Endodermal cell (in vitro differentiated cells): Measurements from ENCODE around the gene GP1BA. TPM values are rescaled to one million over a fixed set of nuclear protein-coding genes. Genes with fewer than 3 reads are reported as not detected.

Experiments
- DNase-seq: peaks from one replicate; pipeline ENCODE4 v3.0.0-alpha.2; 2017
- H3K27ac ChIP-seq: 2 replicates; pipeline ENCODE4 v1.5.1; 2013; ENCODE audit warnings: mild to moderate bottlenecking, low read depth, low read length, moderate library complexity
- H3K27me3 ChIP-seq: 2 replicates; pipeline ENCODE4 v1.6.1; 2013; ENCODE audit warnings: mild to moderate bottlenecking, low read length, moderate library complexity; ENCODE audit not compliant: insufficient read depth, control insufficient read depth, poor library complexity, severe bottlenecking
- H3K36me3 ChIP-seq: 2 replicates; pipeline ENCODE4 v1.7.0; 2013; ENCODE audit warnings: mild to moderate bottlenecking, low read length, moderate library complexity; ENCODE audit not compliant: control insufficient read depth, insufficient read depth
- H3K4me1 ChIP-seq: one replicate; pipeline ENCODE4 v1.7.0; 2013; ENCODE audit warnings: low read length; ENCODE audit not compliant: control insufficient read depth, insufficient read depth
- H3K4me3 ChIP-seq: 2 replicates; pipeline ENCODE4 v1.5.1; 2013; ENCODE audit warnings: mild to moderate bottlenecking, low read length, moderate library complexity
- H3K9ac ChIP-seq: 2 replicates; pipeline ENCODE4 v1.6.1; 2013; ENCODE audit warnings: mild to moderate bottlenecking, low read length, moderate library complexity; ENCODE audit not compliant: poor library complexity, severe bottlenecking; ENCODE audit errors: extremely low read depth
- H3K9me3 ChIP-seq: 2 replicates; pipeline ENCODE4 v1.6.1; 2013; ENCODE audit warnings: mild to moderate bottlenecking, low read length, moderate library complexity; ENCODE audit not compliant: control insufficient read depth
- H3K27ac Mint-ChIP-seq: 2 replicates; pipeline ENCODE4 v1.8.0; 2020; ENCODE audit warnings: mixed read lengths
- H3K27me3 Mint-ChIP-seq: 2 replicates; pipeline ENCODE4 v1.8.0; 2021; ENCODE audit warnings: mild to moderate bottlenecking, mixed read lengths; ENCODE audit not compliant: insufficient read depth
- H3K36me3 Mint-ChIP-seq: 2 replicates; pipeline ENCODE4 v1.8.0; 2020; ENCODE audit warnings: low read depth, mixed read lengths
- H3K4me1 Mint-ChIP-seq: 2 replicates; pipeline ENCODE4 v1.8.0; 2020; ENCODE audit warnings: mixed read lengths
- H3K4me3 Mint-ChIP-seq: 2 replicates; pipeline ENCODE4 v1.8.0; 2020; ENCODE audit warnings: mild to moderate bottlenecking, moderate library complexity, mixed read lengths
- H3K9me3 Mint-ChIP-seq: 2 replicates; pipeline ENCODE4 v1.8.0; 2020; ENCODE audit warnings: mild to moderate bottlenecking, mixed read lengths
- CTCF ChIP-seq: fragments of 200-600 bp; sonication (generic); conservative IDR thresholded peaks from 2 replicates; pipeline ENCODE4 v1.5.0; 2021; ENCODE audit warnings: antibody characterized with exemption, mild to moderate bottlenecking
- WGBS, 2 experiments: methylation state at CpG; one replicate each; pipeline versions ENCODE4 v1.1.5 to v1.1.7; 2013; ENCODE audit warnings: missing lambda C conversion rate in 2 of 2, mixed read lengths in 1 of 2; ENCODE audit not compliant: insufficient coverage in 1 of 2, insufficient read length in 1 of 2; 5-methylcytosine and 5-hydroxymethylcytosine counted together
- total RNA-seq, 2 donors: library from RNA; stranded (reverse); fragmentation: NEBNext Ultra II Directional in 1 of 2; extraction: Animal tissue kit (Norgen Biotek cat#: 25700) in 1 of 2; gene quantifications; 2 replicates in 1 of 2; 3 replicates in 1 of 2; pipeline ENCODE4 v1.2.1, GENCODE V29; 2021

GP1BA gene
- total RNA-seq, 2 donors from 2014 or later, result not detected

- Histone ChIP-seq H3K4me1 (no peaks in the 10 kb centered on the region), H3K9me3 (no peaks in the 10 kb centered on the region), H3K27ac (no peak overlapping the region), H3K9ac (no peak overlapping the region), H3K36me3 (peaks cover 19% of the 10 kb centered on the region), H3K27me3 (no peaks in the 10 kb centered on the region), H3K4me3 (no peak overlapping the region)
- DNase-seq, result no peak
- Mint-ChIP-seq H3K4me3 (peak overlapping the region; percentile 68), H3K9me3 (no peaks in the 10 kb centered on the region), H3K27ac (no peak overlapping the region), H3K4me1 (no peaks in the 10 kb centered on the region), H3K36me3 (peaks cover 17% of the 10 kb centered on the region), H3K27me3 (peaks cover 11% of the 10 kb centered on the region)
- no peak for TF ChIP-seq CTCF
- 94% methylated on average over 4 of the region's 5 CpGs; no CpG with 5 or more reads in 1 of the 2 experiments for WGBS, 2 experiments
These were observed 34.3 kb upstream of the GP1BA start for GRCh38 chr17:4897785-4898184.

- peaks cover 17% of the 10 kb centered on the region for H3K36me3 Mint-ChIP-seq
- Histone ChIP-seq H3K9me3 (no peaks in the 10 kb centered on the region), H3K27ac (peak overlapping the region; percentile 17), H3K36me3 (peaks cover 15% of the 10 kb centered on the region), H3K4me1 (no peaks in the 10 kb centered on the region), H3K4me3 (no peak overlapping the region), H3K9ac (no peak overlapping the region), H3K27me3 (no peaks in the 10 kb centered on the region)
- no peak overlapping the region for H3K27ac Mint-ChIP-seq
- TF ChIP-seq CTCF, result no peak
- H3K4me3 Mint-ChIP-seq, result peak overlapping the region; percentile 68
- DNase-seq, result no peak
- H3K9me3 Mint-ChIP-seq, result no peaks in the 10 kb centered on the region
- H3K27me3 Mint-ChIP-seq, result peaks cover 11% of the 10 kb centered on the region
- WGBS, 2 experiments, result 94 to 95% methylated on average over 8 of the region's 8 CpGs
- H3K4me1 Mint-ChIP-seq, result peaks cover 3% of the 10 kb centered on the region
These were observed 33.7 kb upstream of the GP1BA start for GRCh38 chr17:4898351-4898750.

- no peak overlapping the region for H3K9ac ChIP-seq
- no peaks in the 10 kb centered on the region for H3K27me3 ChIP-seq
- TF ChIP-seq CTCF, result no peak
- peaks cover 17% of the 10 kb centered on the region for H3K36me3 Mint-ChIP-seq
- peaks cover 12% of the 10 kb centered on the region for H3K36me3 ChIP-seq
- no peak for DNase-seq
- peaks cover 6% of the 10 kb centered on the region for H3K4me1 Mint-ChIP-seq
- H3K9me3 Mint-ChIP-seq, result no peaks in the 10 kb centered on the region
- no peaks in the 10 kb centered on the region for H3K4me1 ChIP-seq
- H3K27me3 Mint-ChIP-seq, result peaks cover 11% of the 10 kb centered on the region
- H3K9me3 ChIP-seq, result no peaks in the 10 kb centered on the region
- no peak overlapping the region for H3K4me3 ChIP-seq
- WGBS, 2 experiments, result 88% methylated on average over 10 to 34 of the region's 34 CpGs
- H3K27ac ChIP-seq, result no peak overlapping the region
- H3K4me3 Mint-ChIP-seq, result peak overlapping the region; percentile 68
- no peak overlapping the region for H3K27ac Mint-ChIP-seq
These were observed 33.1 kb upstream of the GP1BA start for GRCh38 chr17:4898927-4899326.
